Upper lobe of left lung (tissue), 4 donors: ENCODE data around the gene S100A7.

Experiments used
- EP300 ChIP-seq, 4 donors: sonication (generic); formaldehyde crosslinking; IDR thresholded peaks; one replicate each; pipeline ENCODE4 v1.5.1; 2017; ENCODE audit warnings: antibody characterized with exemption in 4 of 4, control low read depth in 2 of 4
- POLR2A ChIP-seq, 4 donors: fragments of 450-650 bp; IDR thresholded peaks; one replicate each; pipeline ENCODE4 v1.5.1; 2016 to 2017; ENCODE audit warnings: antibody characterized with exemption in 4 of 4, mild to moderate bottlenecking in 2 of 4
- TF ChIP-seq, protein P1 (sequence below), 6 experiments: fragments of 450-650 bp in 4 of 6; fragments of 200-600 bp in 2 of 6; sonication (generic) in 2 of 6; IDR thresholded peaks; one replicate each; pipeline ENCODE4 v1.5.1; 2016 to 2019; ENCODE audit warnings: antibody characterized with exemption in 6 of 6

DNA sequence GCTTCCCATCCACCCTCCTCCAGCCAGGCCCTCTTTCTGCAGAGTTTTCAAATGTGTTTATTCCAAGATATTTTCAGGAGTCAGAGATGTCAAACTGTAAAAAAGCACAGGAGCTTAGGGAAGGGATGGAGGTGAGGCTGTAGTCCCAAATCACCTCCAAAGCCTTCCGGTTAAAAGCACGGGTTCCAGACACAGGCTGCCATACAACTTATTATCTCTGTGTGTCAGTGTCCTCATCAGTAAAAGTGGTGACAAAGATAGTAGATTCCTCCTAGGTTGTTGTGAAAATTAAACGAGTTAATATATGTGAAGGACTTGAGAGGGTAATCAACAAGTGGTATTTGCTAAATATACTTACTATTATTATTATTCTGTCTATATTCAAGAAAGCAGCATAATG, 29.0 kb downstream of the S100A7 start:
- TF ChIP-seq, protein P1, sequence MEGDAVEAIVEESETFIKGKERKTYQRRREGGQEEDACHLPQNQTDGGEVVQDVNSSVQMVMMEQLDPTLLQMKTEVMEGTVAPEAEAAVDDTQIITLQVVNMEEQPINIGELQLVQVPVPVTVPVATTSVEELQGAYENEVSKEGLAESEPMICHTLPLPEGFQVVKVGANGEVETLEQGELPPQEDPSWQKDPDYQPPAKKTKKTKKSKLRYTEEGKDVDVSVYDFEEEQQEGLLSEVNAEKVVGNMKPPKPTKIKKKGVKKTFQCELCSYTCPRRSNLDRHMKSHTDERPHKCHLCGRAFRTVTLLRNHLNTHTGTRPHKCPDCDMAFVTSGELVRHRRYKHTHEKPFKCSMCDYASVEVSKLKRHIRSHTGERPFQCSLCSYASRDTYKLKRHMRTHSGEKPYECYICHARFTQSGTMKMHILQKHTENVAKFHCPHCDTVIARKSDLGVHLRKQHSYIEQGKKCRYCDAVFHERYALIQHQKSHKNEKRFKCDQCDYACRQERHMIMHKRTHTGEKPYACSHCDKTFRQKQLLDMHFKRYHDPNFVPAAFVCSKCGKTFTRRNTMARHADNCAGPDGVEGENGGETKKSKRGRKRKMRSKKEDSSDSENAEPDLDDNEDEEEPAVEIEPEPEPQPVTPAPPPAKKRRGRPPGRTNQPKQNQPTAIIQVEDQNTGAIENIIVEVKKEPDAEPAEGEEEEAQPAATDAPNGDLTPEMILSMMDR (IDR thresholded peaks at IDR 0.05) = no peak
- no peak for TF ChIP-seq POLR2A (IDR thresholded peaks at IDR 0.05)
- TF ChIP-seq EP300 (IDR thresholded peaks at IDR 0.05) = no peak
